Measurements from ENCODE around the gene KCNMA1. TPM values are rescaled to one million over a fixed set of nuclear protein-coding genes. Genes with fewer than 3 reads are reported as not detected.

Gene KCNMA1
- total RNA-seq, 8 experiments from 2014 or later, result 4.3 to 81.4 (median 17.3) TPM

DNA sequence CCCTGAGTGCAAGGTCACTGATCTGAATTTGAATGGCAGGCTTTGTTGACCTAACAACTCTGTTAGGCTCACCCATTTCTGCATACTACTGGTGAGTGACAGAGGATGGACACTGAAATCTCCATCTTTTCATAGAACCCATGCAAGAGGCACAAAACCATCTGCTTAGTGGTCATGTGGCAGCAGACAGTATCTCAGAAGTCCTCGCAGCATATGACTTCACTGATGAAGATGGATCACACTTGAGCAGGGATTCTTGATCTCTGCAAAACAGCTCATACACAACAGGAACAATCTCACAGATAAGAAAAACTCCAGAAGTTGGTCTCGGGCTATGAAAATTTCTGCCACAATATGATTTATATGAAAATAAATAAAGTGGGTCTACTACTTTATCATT is 487.9 kb downstream of the KCNMA1 start:
- ATAC-seq (replicated peaks in 6 of 8), result peak in 4 of 8 experiments; percentile 10 to 65 (median 38)
- 60 to 95% (median 85%) methylated on average over 1 to 2 of the region's 2 CpGs; no CpG with 5 or more reads in 4 of the 10 experiments for WGBS, 10 experiments
- Histone ChIP-seq H3K4me3 (no peak overlapping the region), H3K4me1 (replicated peaks in 1 of 2) (peaks cover 14 to 22% of the 10 kb centered on the region in 2 donors), H3K27ac (no peak overlapping the region)
- in situ Hi-C loops (cut with MboI; ENCODE audit: low pct_unique_long_range_greater_than_20kb in 2 of 9, low sequenced_read_pairs in 9 of 9, unreplicated experiment in 9 of 9), result loop anchor here in 3 of 9 experiments (25.0 kb wide), 1 partner anchor 488 kb away; the partner anchor contains the start of gene KCNMA1 (in 3 of the 3)

GRCh38 chr10:77149001-77149400 is 488.6 kb downstream of the KCNMA1 start:
- ATAC-seq (replicated peaks in 6 of 8), result no peak
- Histone ChIP-seq H3K4me3 (no peak overlapping the region), H3K27ac (no peak overlapping the region), H3K4me1 (replicated peaks in 1 of 2) (peaks cover 14 to 22% of the 10 kb centered on the region in 2 donors)
- 42 to 100% (median 80%) methylated on average over 1 to 4 of the region's 4 CpGs for WGBS, 10 experiments
- in situ Hi-C loops (cut with MboI; ENCODE audit: low pct_unique_long_range_greater_than_20kb in 2 of 9, low sequenced_read_pairs in 9 of 9, unreplicated experiment in 9 of 9), result no loop called here

DNA sequence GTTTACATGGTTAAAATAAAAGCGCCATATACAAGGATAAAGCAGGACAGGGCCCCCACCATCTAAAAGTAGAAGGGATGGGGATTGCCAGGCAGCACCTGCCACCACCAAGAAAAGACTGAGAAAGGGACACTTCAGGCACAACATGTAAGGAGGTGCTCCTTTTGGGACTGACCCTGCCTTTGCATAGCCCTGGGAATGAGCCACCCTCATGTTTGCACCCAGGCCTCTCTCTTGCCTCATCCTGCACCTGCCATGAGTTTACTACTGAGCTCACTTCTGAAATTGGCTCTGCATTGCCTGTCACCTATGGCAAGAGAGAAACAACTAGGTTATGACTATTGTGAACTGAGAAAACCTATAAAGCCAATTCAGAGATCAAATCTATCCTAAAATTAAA is 489.7 kb downstream of the KCNMA1 start:
- no peak overlapping the region for H3K4me3 ChIP-seq
- no peak overlapping the region for H3K27ac ChIP-seq
- peaks cover 14 to 22% of the 10 kb centered on the region in 2 donors for H3K4me1 ChIP-seq (replicated peaks in 1 of 2)
- WGBS, 10 experiments, result 100% methylated on average over 1 of the region's 1 CpG; no CpG with 5 or more reads in 4 of the 10 experiments
- in situ Hi-C loops (cut with MboI; ENCODE audit: low pct_unique_long_range_greater_than_20kb in 2 of 9, low sequenced_read_pairs in 9 of 9, unreplicated experiment in 9 of 9), result no loop called here
- ATAC-seq (replicated peaks in 6 of 8), result no peak

DNA sequence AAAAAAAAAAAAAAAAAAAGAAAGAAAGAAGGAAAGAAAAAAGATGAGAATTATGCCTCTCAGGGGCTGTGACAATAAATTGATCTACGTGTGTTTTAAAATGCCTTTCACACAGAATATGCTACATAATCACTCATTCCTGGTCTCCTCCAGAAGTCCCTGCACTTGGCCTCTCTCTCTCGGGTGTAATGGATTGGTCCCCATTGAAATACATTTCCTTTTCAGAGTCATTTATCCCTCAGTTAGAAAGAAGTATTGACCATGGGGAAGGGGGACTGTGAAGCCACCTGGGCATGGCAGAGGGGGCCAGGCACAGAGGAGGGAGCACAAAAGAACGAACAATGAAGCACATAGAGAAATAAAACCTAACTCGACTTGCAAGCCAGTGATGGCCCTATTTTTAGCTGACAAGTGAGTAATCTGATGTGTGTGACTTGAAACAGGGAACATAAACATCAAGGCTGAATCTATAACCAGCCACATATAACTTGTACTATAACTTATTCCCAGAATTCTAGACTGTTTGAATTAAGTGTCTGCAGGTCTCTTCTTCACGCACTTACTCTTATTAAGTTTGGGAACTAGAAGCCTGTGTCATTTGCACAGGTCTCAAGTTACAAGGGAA is 490.8 kb downstream of the KCNMA1 start:
- 30 to 93% (median 63%) methylated on average over 2 to 5 of the region's 5 CpGs; no CpG with 5 or more reads in 1 of the 10 experiments for WGBS, 10 experiments
- in situ Hi-C loops (cut with MboI; ENCODE audit: low pct_unique_long_range_greater_than_20kb in 2 of 9, low sequenced_read_pairs in 9 of 9, unreplicated experiment in 9 of 9), result no loop called here
- peak in 4 of 8 experiments; percentile 22 to 66 (median 60) for ATAC-seq (replicated peaks in 6 of 8)

DNA sequence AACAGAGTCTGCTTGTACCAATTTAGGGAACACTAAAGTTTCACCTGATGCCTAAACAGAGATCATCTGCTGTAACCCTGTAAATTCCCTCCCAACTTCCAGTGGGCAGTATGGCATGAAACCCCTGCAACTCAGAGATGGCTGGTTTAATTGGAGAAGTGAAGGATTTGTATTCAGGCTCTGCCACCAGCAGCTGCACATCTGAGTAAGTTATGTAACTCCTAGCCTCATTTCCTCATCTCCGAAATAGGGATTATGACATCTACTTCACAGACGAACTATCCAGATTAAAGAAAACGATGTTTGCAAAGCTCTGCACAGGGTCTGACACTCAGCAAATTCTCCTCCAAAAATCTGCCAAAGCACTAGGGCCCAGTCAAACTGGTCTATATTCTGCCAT is 493.0 kb downstream of the KCNMA1 start:
- H3K27ac ChIP-seq, result no peak overlapping the region
- in situ Hi-C loops (cut with MboI; ENCODE audit: low pct_unique_long_range_greater_than_20kb in 2 of 9, low sequenced_read_pairs in 9 of 9, unreplicated experiment in 9 of 9), result no loop called here
- no peak for ATAC-seq (replicated peaks in 6 of 8)
- 43 to 100% (median 72%) methylated on average over 1 to 3 of the region's 3 CpGs; no CpG with 5 or more reads in 6 of the 10 experiments for WGBS, 10 experiments
- H3K4me3 ChIP-seq, result no peak overlapping the region
- peaks cover 8 to 18% of the 10 kb centered on the region in 2 donors for H3K4me1 ChIP-seq (replicated peaks in 1 of 2)

More for the DNA sequence above, 490.8 kb downstream of the KCNMA1 start:
- Histone ChIP-seq H3K4me3 (no peak overlapping the region), H3K27ac (no peak overlapping the region), H3K4me1 (replicated peaks in 1 of 2) (peaks cover 14 to 22% of the 10 kb centered on the region in 2 donors)

- WGBS, 10 experiments, result 23 to 100% (median 83%) methylated on average over 1 to 6 of the region's 6 CpGs
- H3K27ac ChIP-seq, result no peak overlapping the region
- ATAC-seq (replicated peaks in 6 of 8), result peak in 3 of 8 experiments; percentile 60 to 74 (median 67)
- peaks cover 8 to 9% of the 10 kb centered on the region in 2 donors for H3K4me1 ChIP-seq (replicated peaks in 1 of 2)
- no peak overlapping the region for H3K4me3 ChIP-seq
- in situ Hi-C loops (cut with MboI; ENCODE audit: low pct_unique_long_range_greater_than_20kb in 2 of 9, low sequenced_read_pairs in 9 of 9, unreplicated experiment in 9 of 9), result no loop called here
Measured at GRCh38 chr10:77139252-77140160, 498.1 kb downstream of the KCNMA1 start.

DNA sequence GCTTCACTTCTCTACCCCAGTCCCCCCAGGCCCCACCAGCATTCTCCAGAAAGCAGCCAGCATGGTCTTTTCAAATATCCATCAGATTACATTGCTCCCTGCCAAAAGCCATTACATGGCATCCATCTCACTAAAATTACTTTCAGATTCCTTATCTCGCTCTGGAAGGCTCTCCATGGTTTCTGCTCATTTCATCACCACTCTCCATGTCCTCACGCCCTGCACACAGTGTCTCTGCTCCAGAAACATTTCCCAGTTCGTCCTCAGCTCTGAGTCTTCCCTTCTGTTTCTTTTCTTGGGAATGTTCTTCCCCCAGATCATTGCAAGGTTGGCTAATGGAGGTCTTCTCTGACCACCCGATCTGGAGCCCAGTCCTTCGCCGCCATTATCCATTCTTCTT is 499.1 kb downstream of the KCNMA1 start:
- in situ Hi-C loops (cut with MboI; ENCODE audit: low pct_unique_long_range_greater_than_20kb in 2 of 9, low sequenced_read_pairs in 9 of 9, unreplicated experiment in 9 of 9), result no loop called here
- H3K27ac ChIP-seq, result no peak overlapping the region
- 60 to 97% (median 83%) methylated on average over 1 to 6 of the region's 6 CpGs; no CpG with 5 or more reads in 3 of the 10 experiments for WGBS, 10 experiments
- no peak overlapping the region for H3K4me3 ChIP-seq
- no peak for ATAC-seq (replicated peaks in 6 of 8)
- peaks cover 8 to 9% of the 10 kb centered on the region in 2 donors for H3K4me1 ChIP-seq (replicated peaks in 1 of 2)

GRCh38 chr10:77135555-77135954 is 502.1 kb downstream of the KCNMA1 start:
- in situ Hi-C loops (cut with MboI; ENCODE audit: low pct_unique_long_range_greater_than_20kb in 2 of 9, low sequenced_read_pairs in 9 of 9, unreplicated experiment in 9 of 9), result no loop called here
- Histone ChIP-seq H3K4me1 (replicated peaks in 1 of 2) (peaks cover 8 to 9% of the 10 kb centered on the region in 2 donors), H3K4me3 (no peak overlapping the region), H3K27ac (no peak overlapping the region)
- ATAC-seq (replicated peaks in 6 of 8), result no peak
- 68 to 100% (median 87%) methylated on average over 2 to 3 of the region's 3 CpGs; no CpG with 5 or more reads in 5 of the 10 experiments for WGBS, 10 experiments

DNA sequence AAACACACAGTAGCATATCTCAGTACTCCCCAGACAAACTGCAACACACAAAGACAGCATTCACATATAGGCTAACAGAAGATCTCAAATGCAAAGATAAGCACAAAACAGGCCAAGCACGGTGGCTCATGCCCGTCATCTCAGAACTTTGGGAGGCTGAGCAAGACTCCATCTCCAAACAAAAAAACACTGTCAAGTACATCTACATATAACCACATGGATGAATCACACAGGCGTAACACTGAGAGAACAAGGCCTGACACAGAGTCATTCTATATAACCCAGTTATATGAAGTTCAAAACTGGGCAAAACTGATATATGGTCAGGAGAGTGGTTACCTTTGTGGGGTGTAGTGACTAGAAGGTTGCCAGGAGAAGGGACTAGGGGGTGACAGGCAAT is 506.4 kb downstream of the KCNMA1 start:
- H3K27ac ChIP-seq, result no peak overlapping the region
- no peak overlapping the region for H3K4me3 ChIP-seq
- in situ Hi-C loops (cut with MboI; ENCODE audit: low pct_unique_long_range_greater_than_20kb in 2 of 9, low sequenced_read_pairs in 9 of 9, unreplicated experiment in 9 of 9), result no loop called here
- no peaks in the 10 kb centered on the region for H3K4me1 ChIP-seq (replicated peaks in 1 of 2)
- ATAC-seq (replicated peaks in 6 of 8), result peak in 2 of 8 experiments; percentile 88 to 91
- WGBS, 10 experiments, result 63 to 100% (median 91%) methylated on average over 1 to 3 of the region's 3 CpGs; no CpG with 5 or more reads in 4 of the 10 experiments

DNA sequence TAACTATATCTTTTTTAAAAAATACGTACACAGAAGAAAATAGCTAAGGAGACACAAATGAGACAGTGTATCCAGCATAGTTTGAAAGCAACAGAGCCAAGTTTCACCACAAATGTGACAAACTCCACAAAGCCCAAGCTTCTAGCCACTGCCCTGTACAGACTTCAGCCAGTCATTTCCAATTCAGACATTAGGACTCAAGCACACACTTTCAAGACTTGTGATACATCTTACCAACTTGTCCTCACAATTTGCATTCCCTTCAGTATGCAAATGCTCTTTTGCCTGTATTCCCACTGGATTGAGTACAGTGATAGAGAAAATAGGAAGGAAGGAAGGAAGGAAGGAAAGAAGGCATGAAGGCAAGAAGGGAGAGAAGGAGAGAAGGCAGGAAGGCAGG is 510.4 kb downstream of the KCNMA1 start:
- Histone ChIP-seq H3K4me1 (replicated peaks in 1 of 2) (peaks cover 14 to 15% of the 10 kb centered on the region in 2 donors), H3K27ac (no peak overlapping the region), H3K4me3 (no peak overlapping the region)
- in situ Hi-C loops (cut with MboI; ENCODE audit: low pct_unique_long_range_greater_than_20kb in 2 of 9, low sequenced_read_pairs in 9 of 9, unreplicated experiment in 9 of 9), result no loop called here
- WGBS, 10 experiments, result 86 to 100% (median 100%) methylated on average over 1 of the region's 1 CpG; no CpG with 5 or more reads in 4 of the 10 experiments
- peak in 2 of 8 experiments; percentile 54 to 62 for ATAC-seq (replicated peaks in 6 of 8)

DNA sequence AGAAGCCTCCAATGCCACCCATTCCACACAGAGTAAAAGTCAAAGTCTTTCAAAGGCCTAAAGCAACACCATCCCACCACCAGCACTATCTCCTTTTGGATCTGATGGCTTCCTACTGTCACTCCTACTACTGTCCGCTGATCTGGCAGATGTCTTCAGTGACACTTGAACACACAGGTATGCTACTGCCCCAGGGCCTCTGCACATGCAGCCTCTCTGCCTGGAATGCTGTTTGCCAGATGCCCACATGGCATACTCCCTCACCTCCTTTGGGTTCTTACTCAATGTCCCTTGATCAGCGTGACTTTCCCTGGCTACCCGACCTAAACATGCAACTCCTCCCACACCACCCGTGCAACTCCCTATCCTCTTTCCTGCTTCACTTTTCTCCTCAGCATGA is 512.4 kb downstream of the KCNMA1 start:
- H3K4me1 ChIP-seq (replicated peaks in 1 of 2), result peaks cover 26 to 33% of the 10 kb centered on the region in 2 donors
- H3K4me3 ChIP-seq, result no peak overlapping the region
- WGBS, 10 experiments, result 48 to 90% (median 83%) methylated on average over 1 to 4 of the region's 4 CpGs; no CpG with 5 or more reads in 1 of the 10 experiments
- no peak overlapping the region for H3K27ac ChIP-seq
- no peak for ATAC-seq (replicated peaks in 6 of 8)
- in situ Hi-C loops (cut with MboI; ENCODE audit: low pct_unique_long_range_greater_than_20kb in 2 of 9, low sequenced_read_pairs in 9 of 9, unreplicated experiment in 9 of 9), result no loop called here

GRCh38 chr10:77123330-77123729 is 514.3 kb downstream of the KCNMA1 start:
- peaks cover 27 to 49% of the 10 kb centered on the region in 2 donors for H3K4me1 ChIP-seq (replicated peaks in 1 of 2)
- H3K4me3 ChIP-seq, result no peak overlapping the region
- in situ Hi-C loops (cut with MboI; ENCODE audit: low pct_unique_long_range_greater_than_20kb in 2 of 9, low sequenced_read_pairs in 9 of 9, unreplicated experiment in 9 of 9), result loop anchor here in 1 of 9 experiments (25.0 kb wide), 1 partner anchor 1261 kb away; no protein-coding TSS in a partner anchor
- H3K27ac ChIP-seq, result no peak overlapping the region
- ATAC-seq (replicated peaks in 6 of 8), result no peak
- WGBS, 10 experiments, result 84 to 100% (median 92%) methylated on average over 1 to 5 of the region's 5 CpGs; no CpG with 5 or more reads in 1 of the 10 experiments

GRCh38 chr10:77121829-77122228 is 515.8 kb downstream of the KCNMA1 start:
- in situ Hi-C loops (cut with MboI; ENCODE audit: low pct_unique_long_range_greater_than_20kb in 2 of 9, low sequenced_read_pairs in 9 of 9, unreplicated experiment in 9 of 9), result loop anchor here in 1 of 9 experiments (25.0 kb wide), 1 partner anchor 1260 kb away; no protein-coding TSS in a partner anchor
- 62 to 95% (median 82%) methylated on average over 2 to 10 of the region's 10 CpGs; no CpG with 5 or more reads in 2 of the 10 experiments for WGBS, 10 experiments
- no peak overlapping the region for H3K27ac ChIP-seq
- no peak overlapping the region for H3K4me3 ChIP-seq
- peak in 2 of 8 experiments; percentile 45 to 57 for ATAC-seq (replicated peaks in 6 of 8)
- H3K4me1 ChIP-seq (replicated peaks in 1 of 2), result peaks cover 27 to 49% of the 10 kb centered on the region in 2 donors
